Activated CD4-positive, alpha-beta memory T cell treated with anti-CD3 and anti-CD28 coated beads for 36 hours (primary cell): ENCODE measurements around the gene INCA1. TPM values are rescaled to one million over a fixed set of nuclear protein-coding genes. Genes with fewer than 3 reads are reported as not detected.

Experiments used
- CTCF ChIA-PET: fragments of 350-600 bp; sonication (Branson Sonifier 250); formaldehyde crosslinking; loops from one replicate; lab custom pipeline; 2021; ENCODE audit warnings: antibody characterized with exemption, inconsistent platforms; lab: Charles Lee
- POLR2A ChIA-PET: fragments of 350-600 bp; sonication (Branson Sonifier 250); formaldehyde crosslinking; loops from one replicate; lab custom pipeline; 2021; ENCODE audit warnings: antibody characterized with exemption; lab: Charles Lee
- DNase-seq: peaks from one replicate; pipeline ENCODE4 v3.0.0-alpha.2; 2020
- H3K27ac Mint-ChIP-seq: one replicate; pipeline ENCODE4 v1.8.0; 2021; ENCODE audit warnings: mixed read lengths
- H3K27me3 Mint-ChIP-seq: one replicate; pipeline ENCODE4 v1.8.0; 2021; ENCODE audit warnings: mixed read lengths
- H3K36me3 Mint-ChIP-seq: one replicate; pipeline ENCODE4 v1.8.0; 2021; ENCODE audit warnings: mixed read lengths
- H3K4me1 Mint-ChIP-seq: one replicate; pipeline ENCODE4 v1.8.0; 2021; ENCODE audit warnings: low read depth, mixed read lengths
- H3K4me3 Mint-ChIP-seq: one replicate; pipeline ENCODE4 v1.8.0; 2021; ENCODE audit warnings: mild to moderate bottlenecking, mixed read lengths
- H3K9me3 Mint-ChIP-seq: one replicate; pipeline ENCODE4 v1.8.0; 2021; ENCODE audit warnings: mixed read lengths
- intact Hi-C: fragments of 100-400 bp; cut with micrococcal nuclease; formaldehyde crosslinking; loops from one replicate; pipeline ENCODE4 v1.15.1; 2023
- total RNA-seq, 2 experiments: library from RNA; stranded (reverse); gene quantifications; one replicate each; pipeline ENCODE4 v1.2.3, GENCODE V29; 2021

The INCA1 gene
- total RNA-seq, 2 experiments from 2014 or later, result 0.40 TPM; not detected in 1

DNA sequence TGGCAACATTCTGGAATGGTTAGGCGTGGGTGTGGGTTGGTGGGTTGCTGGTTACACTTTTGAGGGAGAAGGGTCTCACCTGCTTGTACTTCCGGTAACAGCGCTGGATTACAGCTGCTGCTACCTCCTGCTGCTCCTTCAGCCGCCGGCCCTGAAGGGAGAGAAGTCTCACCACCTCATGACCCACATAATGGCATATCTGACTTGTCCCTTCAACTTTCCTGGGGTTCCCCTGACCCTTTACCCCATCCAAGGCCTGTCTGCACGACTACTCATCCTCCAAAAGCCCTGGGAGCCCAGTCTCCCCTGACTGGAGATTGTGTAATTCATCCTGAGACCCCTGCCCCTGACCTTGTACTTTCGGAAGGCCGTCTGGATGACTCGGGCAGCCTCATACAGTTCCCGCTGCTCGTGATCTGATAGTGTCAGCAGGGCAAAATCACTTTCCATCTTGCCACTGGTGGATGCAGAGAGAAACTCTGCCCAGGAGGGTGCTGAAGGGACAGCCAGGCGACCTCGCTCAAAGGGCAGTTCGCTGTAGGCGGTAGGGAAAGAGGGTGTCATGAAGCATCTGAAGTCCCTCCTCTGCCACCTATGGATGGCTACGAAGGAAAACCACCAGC, 27.7 kb downstream of the INCA1 start:
- DNase-seq, result peak; percentile 73
- Mint-ChIP-seq H3K4me1 (peaks cover 37% of the 10 kb centered on the region), H3K27me3 (no peaks in the 10 kb centered on the region), H3K27ac (no peak overlapping the region), H3K36me3 (peaks cover 37% of the 10 kb centered on the region), H3K9me3 (peaks cover 3% of the 10 kb centered on the region), H3K4me3 (no peak overlapping the region)
- POLR2A ChIA-PET, result interaction anchor here (0.7 to 10.7 kb wide), 10 partner anchors 11 to 180 kb away, joined by 3 to 346 read pairs (median 4); partner anchors contain the start of genes C17orf107, CAMTA2, CHRNE and ENO3
- intact Hi-C loops, result loop anchor here (1.0 to 5.0 kb wide), 4 partner anchors 18 to 63 kb away; partner anchors contain the start of genes CAMTA2, INCA1 and KIF1C
- CTCF ChIA-PET, result interaction anchor here (0.7 to 3.1 kb wide), 9 partner anchors 9 to 179 kb away, joined by 3 to 21 read pairs (median 4); partner anchors contain the start of gene CAMTA2

DNA sequence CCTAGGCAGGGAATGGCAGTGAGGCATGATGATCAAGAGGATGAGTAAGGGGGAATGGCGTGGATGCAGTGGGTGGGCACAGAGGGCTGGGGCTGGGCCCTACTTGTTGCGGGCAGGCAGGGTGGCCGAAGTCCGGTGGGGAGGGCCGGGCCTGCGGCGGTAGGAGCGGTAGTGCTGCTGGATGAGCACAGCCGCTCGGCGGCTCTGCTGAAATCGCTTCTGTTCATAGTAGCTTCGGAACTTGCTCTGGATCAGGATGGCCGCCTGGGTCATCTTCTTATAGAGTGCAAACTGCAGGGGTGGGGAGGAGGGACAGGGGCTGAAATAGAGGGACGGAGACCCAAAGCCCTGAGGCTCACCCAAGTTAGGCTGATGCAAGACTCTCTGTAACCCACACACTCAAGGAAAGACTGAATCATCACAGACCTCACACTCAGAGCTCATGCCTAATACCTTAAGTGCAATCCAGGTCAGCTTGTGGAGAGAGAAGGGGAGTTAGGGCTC, 28.2 kb downstream of the INCA1 start:
- Mint-ChIP-seq H3K36me3 (peaks cover 34% of the 10 kb centered on the region), H3K27me3 (no peaks in the 10 kb centered on the region), H3K4me1 (peaks cover 37% of the 10 kb centered on the region), H3K27ac (no peak overlapping the region), H3K9me3 (peaks cover 3% of the 10 kb centered on the region), H3K4me3 (no peak overlapping the region)
- DNase-seq, result no peak
- ChIA-PET CTCF (interaction anchor here (0.9 to 3.1 kb wide), 7 partner anchors 11 to 93 kb away, joined by 3 to 21 read pairs (median 4); partner anchors contain the start of gene CAMTA2), POLR2A (interaction anchor here (0.7 to 10.7 kb wide), 11 partner anchors 11 to 179 kb away, joined by 3 to 346 read pairs (median 4); partner anchors contain the start of genes C17orf107, CAMTA2, CHRNE and ENO3)
- intact Hi-C loops, result loop anchor here (1.0 to 5.0 kb wide), 4 partner anchors 18 to 63 kb away; partner anchors contain the start of genes CAMTA2, INCA1 and KIF1C

DNA sequence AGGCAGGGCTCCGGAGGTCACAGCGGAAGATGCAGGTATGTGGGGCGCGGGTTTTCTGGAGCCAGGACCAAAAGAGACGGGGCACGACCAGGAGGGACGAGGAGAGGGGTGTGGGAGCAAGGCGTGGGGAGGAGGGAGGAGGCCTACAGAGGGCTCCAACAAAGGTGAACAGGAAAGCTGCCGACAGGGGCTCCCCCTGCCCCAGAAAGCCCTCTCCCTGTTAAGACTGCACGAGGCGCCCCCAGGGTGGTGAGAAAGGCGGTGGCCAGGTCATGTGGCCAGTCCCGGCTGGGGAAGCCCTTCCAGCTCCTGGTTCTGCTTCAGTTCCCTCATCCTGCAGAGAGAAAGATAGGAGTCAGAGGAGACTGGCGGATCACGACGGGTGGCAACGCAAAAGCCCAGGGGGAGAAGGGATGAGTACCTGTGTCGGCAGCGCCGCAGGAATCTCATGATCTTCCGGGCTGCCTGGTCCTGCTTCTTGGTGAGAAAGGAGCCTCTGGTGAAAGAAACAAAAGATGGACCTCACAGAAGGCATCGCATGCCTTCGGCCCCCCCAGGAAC, 28.8 kb downstream of the INCA1 start:
- ChIA-PET POLR2A (interaction anchor here (0.7 to 10.7 kb wide), 8 partner anchors 12 to 110 kb away, joined by 3 to 346 read pairs (median 4); partner anchors contain the start of genes C17orf107, CAMTA2, CHRNE and ENO3), CTCF (interaction anchor here (0.6 to 3.1 kb wide), 8 partner anchors 12 to 94 kb away, joined by 3 to 21 read pairs (median 4); partner anchors contain the start of gene CAMTA2)
- H3K4me3 Mint-ChIP-seq, result no peak overlapping the region
- peak; percentile 58 for DNase-seq
- peaks cover 3% of the 10 kb centered on the region for H3K9me3 Mint-ChIP-seq
- H3K4me1 Mint-ChIP-seq, result peaks cover 37% of the 10 kb centered on the region
- H3K27me3 Mint-ChIP-seq, result no peaks in the 10 kb centered on the region
- no peak overlapping the region for H3K27ac Mint-ChIP-seq
- intact Hi-C loops, result loop anchor here (1.0 to 5.0 kb wide), 4 partner anchors 19 to 64 kb away; partner anchors contain the start of genes CAMTA2, INCA1 and KIF1C
- peaks cover 32% of the 10 kb centered on the region for H3K36me3 Mint-ChIP-seq

DNA sequence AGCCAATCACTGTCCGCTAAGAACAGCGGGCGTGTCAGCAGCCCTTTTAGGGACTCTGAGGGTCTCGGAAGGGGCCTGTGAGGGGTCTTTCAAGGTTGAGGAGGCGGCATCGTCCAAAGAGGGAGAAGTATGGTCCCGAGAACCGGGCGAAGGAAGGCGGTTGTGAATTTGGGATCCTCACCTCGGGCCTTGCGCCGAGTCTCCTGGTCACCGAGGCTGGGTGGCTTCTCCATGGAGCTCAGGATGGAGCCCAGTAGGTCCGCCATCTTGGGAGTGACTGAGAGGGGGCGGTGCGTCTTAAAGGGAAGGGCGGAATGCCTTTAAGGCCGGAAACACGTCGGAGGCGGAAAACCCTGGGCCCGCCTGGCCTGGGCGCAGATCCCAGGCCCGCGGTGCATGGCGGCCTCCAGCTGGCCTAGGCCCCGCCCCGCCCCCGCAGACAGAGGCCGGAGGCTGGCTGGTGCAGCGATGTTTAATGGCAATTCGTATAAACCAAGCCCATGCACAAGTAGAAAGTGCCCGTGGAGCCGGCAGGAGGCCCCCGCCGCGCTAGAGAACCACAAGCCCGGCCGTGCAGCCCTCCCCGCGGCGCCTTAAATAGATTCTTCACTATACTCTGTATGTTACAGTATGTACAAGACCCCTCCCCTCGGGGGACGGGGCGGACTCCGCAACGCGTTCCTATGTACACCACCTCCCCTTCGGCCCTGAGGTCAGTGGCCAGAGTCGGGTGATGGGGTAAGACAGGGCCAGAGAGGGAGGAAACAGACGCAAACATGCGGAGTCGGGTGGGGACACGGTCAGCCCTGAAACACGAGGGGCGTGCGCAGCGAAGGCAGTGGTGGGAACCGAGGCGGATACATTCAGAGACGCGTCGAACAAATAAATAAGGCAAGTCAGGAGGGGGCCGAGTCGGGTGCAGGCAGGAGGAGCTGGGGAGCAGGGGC, 29.5 kb downstream of the INCA1 start, which contains the start of gene SPAG7:
TSS of gene SPAG7 (minus strand) at position 279 of the 947 bp plus-strand sequence. CDS start at position 266, 13 bp downstream.
- Mint-ChIP-seq H3K4me1 (peaks cover 37% of the 10 kb centered on the region), H3K9me3 (peaks cover 3% of the 10 kb centered on the region), H3K27me3 (no peaks in the 10 kb centered on the region), H3K36me3 (peaks cover 29% of the 10 kb centered on the region), H3K27ac (no peak within 1 kb of the TSS), H3K4me3 (no peak within 1 kb of the TSS)
- intact Hi-C loops, result loop anchor here (1.0 to 5.0 kb wide), 3 partner anchors 20 to 64 kb away; partner anchors contain the start of genes PFN1, RNF167 and SLC25A11
- peak; percentile 96 for DNase-seq
- ChIA-PET CTCF (interaction anchor here (0.6 to 3.1 kb wide), 12 partner anchors 13 to 402 kb away, joined by 3 to 12 read pairs (median 4); partner anchors contain the start of genes CAMTA2, ENO3, RNF167 and SLC25A11), POLR2A (interaction anchor here (0.6 to 10.7 kb wide), 9 partner anchors 13 to 264 kb away, joined by 3 to 346 read pairs (median 4); partner anchors contain the start of genes CAMTA2, ENO3, INCA1 and KIF1C)

DNA sequence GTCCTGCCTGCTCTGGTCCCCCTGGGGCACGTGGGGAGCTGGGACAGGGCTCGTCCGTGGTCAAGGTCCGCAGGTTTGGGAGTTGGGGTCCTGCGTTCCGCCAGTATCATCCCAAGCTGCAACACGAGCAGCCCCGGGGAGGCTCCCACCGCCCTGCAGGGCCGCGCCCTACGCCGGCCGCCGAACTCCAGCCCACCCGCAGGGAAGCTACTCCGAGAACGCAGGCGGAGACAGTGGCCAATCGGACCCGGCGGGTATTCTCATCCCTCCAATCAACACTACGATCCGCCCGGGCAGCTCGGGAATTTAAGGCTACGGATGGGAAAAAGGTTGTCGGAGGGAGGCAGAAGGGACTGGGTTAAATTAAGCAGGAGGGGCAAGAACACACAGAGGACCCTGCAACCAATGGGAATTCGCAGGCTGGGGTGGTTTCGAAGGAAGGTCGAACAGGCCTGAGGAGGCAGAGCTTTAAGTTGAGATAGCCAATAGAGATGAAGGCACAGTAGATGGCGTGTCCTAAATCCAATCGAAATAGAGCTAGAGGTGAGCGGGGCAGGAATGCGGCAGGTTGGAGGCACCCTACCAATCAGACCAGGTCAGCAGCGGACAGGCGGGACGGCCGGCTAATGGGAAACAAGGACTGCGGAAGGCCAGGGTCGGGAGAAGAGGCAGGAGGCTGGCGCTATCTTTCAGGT, 30.3 kb downstream of the INCA1 start:
- peak; percentile 97 for DNase-seq
- POLR2A ChIA-PET, result interaction anchor here (0.5 to 10.7 kb wide), 8 partner anchors 19 to 264 kb away, joined by 3 to 346 read pairs (median 4); partner anchors contain the start of genes CAMTA2, ENO3, INCA1 and KIF1C
- H3K27ac Mint-ChIP-seq, result no peak overlapping the region
- no peaks in the 10 kb centered on the region for H3K27me3 Mint-ChIP-seq
- H3K9me3 Mint-ChIP-seq, result peaks cover 3% of the 10 kb centered on the region
- H3K4me1 Mint-ChIP-seq, result peaks cover 37% of the 10 kb centered on the region
- peaks cover 29% of the 10 kb centered on the region for H3K36me3 Mint-ChIP-seq
- CTCF ChIA-PET, result interaction anchor here (0.6 to 2.9 kb wide), 13 partner anchors 14 to 401 kb away, joined by 3 to 12 read pairs (median 4); partner anchors contain the start of genes ENO3, RNF167, SLC25A11 and ZFP3
- H3K4me3 Mint-ChIP-seq, result no peak overlapping the region
- intact Hi-C loops, result loop anchor here (1.0 to 5.0 kb wide), 3 partner anchors 19 to 65 kb away; partner anchors contain the start of genes PFN1, RNF167 and SLC25A11

DNA sequence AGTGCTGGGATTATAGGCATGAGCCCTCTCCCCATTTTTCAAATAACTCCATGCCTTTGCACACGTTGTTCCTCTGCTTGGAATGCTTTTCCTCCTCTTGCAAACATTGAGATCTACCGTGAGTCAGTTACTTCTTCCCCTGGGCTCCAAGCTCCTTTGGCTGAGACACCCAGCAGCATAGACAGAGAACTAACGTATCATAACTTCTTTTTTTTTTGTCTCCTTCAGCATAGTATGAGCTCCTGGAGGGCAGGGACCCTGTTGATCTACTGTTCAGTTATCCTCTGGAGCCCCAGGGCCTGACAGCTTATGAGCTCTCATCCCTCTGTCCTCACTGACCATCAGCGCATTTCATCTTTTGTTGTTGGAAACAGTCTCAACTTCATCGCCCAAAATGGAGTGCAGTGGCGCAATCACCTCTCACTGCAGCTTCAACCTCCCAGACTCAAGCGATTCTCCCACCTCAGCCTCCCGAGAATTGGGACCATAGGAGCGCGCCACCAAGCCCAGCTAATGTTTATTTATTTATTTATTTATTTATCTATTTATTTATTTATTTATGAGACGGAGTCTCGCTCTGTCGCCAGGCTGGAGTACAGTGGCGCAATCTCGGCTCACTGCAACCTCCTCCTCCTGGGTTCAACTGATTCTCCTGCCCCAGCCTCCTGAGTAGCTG, 31.9 kb downstream of the INCA1 start:
- Mint-ChIP-seq H3K36me3 (peaks cover 26% of the 10 kb centered on the region), H3K4me1 (peaks cover 29% of the 10 kb centered on the region), H3K4me3 (peak overlapping the region; percentile 32), H3K9me3 (peaks cover 3% of the 10 kb centered on the region), H3K27me3 (no peaks in the 10 kb centered on the region), H3K27ac (peak overlapping the region; percentile 29)
- CTCF ChIA-PET, result interaction anchor here (0.9 to 2.9 kb wide), 5 partner anchors 15 to 25 kb away, joined by 3 to 10 read pairs (median 4); partner anchors contain the start of genes RNF167 and SLC25A11
- POLR2A ChIA-PET, result interaction anchor here (0.6 to 10.7 kb wide), 3 partner anchors 15 to 21 kb away, joined by 3 to 346 read pairs (median 32); partner anchors contain the start of genes CAMTA2, ENO3, PFN1 and RNF167
- intact Hi-C loops, result loop anchor here (5.0 kb wide), 1 partner anchor 67 kb away; no protein-coding TSS in a partner anchor
- DNase-seq, result no peak

DNA sequence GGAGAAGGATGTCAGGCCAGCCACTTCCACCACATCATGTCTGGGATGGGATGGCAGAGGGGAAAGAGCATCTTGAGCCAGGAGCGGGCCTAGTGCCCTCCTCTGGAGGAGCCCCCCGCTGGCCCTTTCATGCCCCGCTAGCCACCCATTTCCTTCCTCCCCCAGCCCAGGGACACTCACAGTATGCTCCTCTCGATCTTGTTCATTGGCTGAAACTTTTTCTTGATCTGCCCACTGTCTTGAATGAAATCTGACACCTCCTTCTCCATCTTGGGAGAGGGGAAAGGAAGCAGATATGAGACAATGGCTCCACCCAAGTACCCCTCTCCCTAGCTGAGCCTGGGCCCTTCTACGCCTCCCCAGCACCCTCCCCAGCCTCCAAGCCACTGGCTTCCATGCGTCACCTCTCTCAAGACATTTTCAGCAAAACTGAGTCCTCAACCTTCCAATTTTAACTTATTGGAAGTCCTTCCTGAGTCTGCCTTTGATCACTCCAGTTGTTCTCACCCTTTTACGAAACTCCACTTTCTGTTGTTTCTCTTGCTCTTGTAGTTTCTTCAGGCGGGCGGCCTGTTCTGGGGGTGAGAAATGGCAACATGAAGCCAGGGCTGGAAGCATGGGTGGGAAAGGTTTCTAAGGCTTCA, 36.9 kb downstream of the INCA1 start:
- Mint-ChIP-seq H3K36me3 (peaks cover 11% of the 10 kb centered on the region), H3K27me3 (no peaks in the 10 kb centered on the region), H3K4me1 (peaks cover 11% of the 10 kb centered on the region), H3K27ac (no peak overlapping the region), H3K9me3 (peaks cover 2% of the 10 kb centered on the region), H3K4me3 (no peak overlapping the region)
- intact Hi-C loops, result no loop called here
- ChIA-PET POLR2A (interaction anchor here (1.6 kb wide), 1 partner anchor 15 kb away, joined by 3 read pairs; no protein-coding TSS in a partner anchor), CTCF (interaction anchor here (1.5 kb wide), 1 partner anchor 52 kb away, joined by 3 read pairs; no protein-coding TSS in a partner anchor)
- DNase-seq, result no peak

DNA sequence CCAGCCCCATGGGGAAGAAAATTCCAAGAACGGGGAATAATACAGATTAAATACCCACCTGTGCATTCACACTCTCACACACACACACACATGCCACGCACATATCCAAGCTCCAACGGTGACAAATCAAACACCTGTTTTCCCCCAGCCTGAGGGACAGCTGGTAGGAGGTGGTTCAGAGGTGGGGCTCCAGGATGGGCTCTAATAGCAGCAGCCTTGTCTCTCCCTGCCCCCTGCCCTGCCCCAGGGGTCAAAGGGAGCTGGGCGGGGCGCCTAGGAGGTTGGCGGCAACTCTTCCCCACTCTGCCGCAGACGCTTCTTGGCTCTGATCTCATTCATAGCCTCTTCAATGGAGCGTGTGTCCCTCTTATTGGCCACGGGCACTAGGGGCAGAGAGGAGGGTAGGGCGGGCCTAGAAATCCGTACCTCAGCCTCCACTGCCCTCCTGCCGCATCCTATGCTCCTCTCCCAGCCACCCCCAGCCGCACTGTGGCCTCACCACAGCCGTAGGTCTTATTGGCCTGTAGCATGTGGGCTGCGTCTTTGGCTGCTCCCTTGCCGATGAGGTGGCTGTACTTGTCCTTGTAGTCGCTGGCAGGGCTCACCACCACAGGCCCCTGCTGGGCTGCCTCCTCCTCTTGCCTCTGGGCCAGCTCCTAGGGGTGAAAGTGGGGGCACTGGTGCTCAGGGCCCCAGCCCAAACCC, 37.9 kb downstream of the INCA1 start:
- no peaks in the 10 kb centered on the region for H3K27me3 Mint-ChIP-seq
- ChIA-PET POLR2A (interaction anchor here (0.8 to 1.6 kb wide), 2 partner anchors 9 to 14 kb away, joined by 3 read pairs; partner anchors contain the start of gene ENO3), CTCF (interaction anchor here (1.5 kb wide), 1 partner anchor 51 kb away, joined by 3 read pairs; no protein-coding TSS in a partner anchor)
- H3K36me3 Mint-ChIP-seq, result peaks cover 7% of the 10 kb centered on the region
- no peak for DNase-seq
- H3K27ac Mint-ChIP-seq, result no peak overlapping the region
- peaks cover 6% of the 10 kb centered on the region for H3K4me1 Mint-ChIP-seq
- intact Hi-C loops, result no loop called here
- H3K4me3 Mint-ChIP-seq, result no peak overlapping the region
- H3K9me3 Mint-ChIP-seq, result no peaks in the 10 kb centered on the region
